Neuronal stem cell (in vitro differentiated cells): ENCODE data around the gene ALG14.
"Not testable (repeated sequence)": the region's sequence is repeated elsewhere in the genome, so short reads cannot be mapped to it uniquely, and the experiment has no call there.

Source experiments
- DNase-seq: peaks from one replicate; pipeline ENCODE4 v3.0.0-alpha.2; 2013; ENCODE audit warnings: low spot score
- H2AFZ ChIP-seq: one replicate; pipeline ENCODE4 v1.6.1; 2013; ENCODE audit warnings: mild to moderate bottlenecking, low read length, inconsistent platforms
- H2AK5ac ChIP-seq: 2 replicates; pipeline ENCODE4 v1.6.1; 2013; ENCODE audit warnings: low read depth, mild to moderate bottlenecking, inconsistent platforms, low read length, moderate library complexity, mixed read lengths
- H2BK120ac ChIP-seq: 2 replicates; pipeline ENCODE4 v1.6.1; 2013; ENCODE audit warnings: low read depth, mild to moderate bottlenecking, inconsistent platforms, low read length, moderate library complexity, mixed read lengths
- H2BK12ac ChIP-seq: one replicate; pipeline ENCODE4 v1.6.1; 2013; ENCODE audit warnings: low read length, inconsistent platforms
- H2BK15ac ChIP-seq: 2 replicates; pipeline ENCODE4 v1.6.1; 2013; ENCODE audit warnings: mild to moderate bottlenecking, low read length, inconsistent platforms, mixed read lengths
- H2BK5ac ChIP-seq: one replicate; pipeline ENCODE4 v1.6.1; 2013; ENCODE audit warnings: inconsistent platforms, mild to moderate bottlenecking, low read length, moderate library complexity
- H3K14ac ChIP-seq: one replicate; pipeline ENCODE4 v1.6.1; 2013; ENCODE audit warnings: low read length, inconsistent platforms
- H3K18ac ChIP-seq: 2 replicates; pipeline ENCODE4 v1.6.1; 2013; ENCODE audit warnings: low read length, inconsistent platforms
- H3K23ac ChIP-seq: 2 replicates; pipeline ENCODE4 v1.6.1; 2013; ENCODE audit warnings: low read depth, mild to moderate bottlenecking, mixed read lengths, low read length, inconsistent platforms; ENCODE audit not compliant: poor library complexity
- H3K27ac ChIP-seq: replicated peaks from 3 replicates; pipeline ENCODE4 v1.5.1; 2013; ENCODE audit warnings: low read length, inconsistent platforms
- H3K27me3 ChIP-seq, 3 experiments: 2 replicates each; pipeline ENCODE4 v1.6.1; 2013; ENCODE audit warnings: low read length in 3 of 3, mild to moderate bottlenecking in 2 of 3, inconsistent platforms in 1 of 3, low read depth in 1 of 3, mixed read lengths in 1 of 3, moderate library complexity in 1 of 3; ENCODE audit not compliant: control insufficient read depth in 3 of 3, insufficient read depth in 3 of 3
- H3K36me3 ChIP-seq, 2 donors: replicated peaks in 1 of 2; 2 replicates each; pipeline ENCODE4 v1.6.1; 2013; ENCODE audit warnings: low read length in 2 of 2; ENCODE audit not compliant: control insufficient read depth in 2 of 2, insufficient read depth in 2 of 2
- H3K4ac ChIP-seq: 2 replicates; pipeline ENCODE4 v1.6.1; 2013; ENCODE audit warnings: inconsistent platforms, mild to moderate bottlenecking, low read length, moderate library complexity
- H3K4me1 ChIP-seq, 2 donors: 1 replicate in 1 of 2; 2 replicates in 1 of 2; pipeline ENCODE4 v1.6.1; 2013; ENCODE audit warnings: low read length in 2 of 2, low read depth in 1 of 2; ENCODE audit not compliant: control insufficient read depth in 2 of 2, insufficient read depth in 1 of 2
- H3K4me2 ChIP-seq: one replicate; pipeline ENCODE4 v1.6.1; 2013; ENCODE audit warnings: mild to moderate bottlenecking, low read length, inconsistent platforms; ENCODE audit not compliant: insufficient read depth, poor library complexity, severe bottlenecking
- H3K4me3 ChIP-seq, 2 donors: 2 replicates each; pipeline ENCODE4 v1.5.1; 2013; ENCODE audit warnings: low read length in 2 of 2, mild to moderate bottlenecking in 2 of 2, inconsistent platforms in 1 of 2, moderate library complexity in 1 of 2
- H3K79me1 ChIP-seq: one replicate; pipeline ENCODE4 v1.6.1; 2013; ENCODE audit warnings: low read depth, mild to moderate bottlenecking, inconsistent platforms, low read length, moderate library complexity
- H3K9ac ChIP-seq: one replicate; pipeline ENCODE4 v1.6.1; 2013; ENCODE audit warnings: mild to moderate bottlenecking, low read depth, low read length, inconsistent platforms; ENCODE audit not compliant: poor library complexity
- H3K9me3 ChIP-seq, 2 donors: replicated peaks in 1 of 2; 2 replicates each; pipeline versions ENCODE3 to v1.6.1; 2013; ENCODE audit warnings: low read length in 2 of 2, mild to moderate bottlenecking in 2 of 2, inconsistent platforms in 1 of 2, low read depth in 1 of 2, mixed read lengths in 1 of 2, moderate library complexity in 1 of 2; ENCODE audit not compliant: control insufficient read depth in 2 of 2, insufficient read depth in 1 of 2
- H4K8ac ChIP-seq: one replicate; pipeline ENCODE4 v1.6.1; 2013; ENCODE audit warnings: low read depth, mild to moderate bottlenecking, inconsistent platforms, low read length, moderate library complexity
- H4K91ac ChIP-seq: one replicate; pipeline ENCODE4 v1.6.1; 2013; ENCODE audit warnings: low read length, low read depth, mild to moderate bottlenecking, inconsistent platforms; ENCODE audit not compliant: poor library complexity
- WGBS, 2 donors: extraction: QIAGEN DNeasy Blood & Tissue Kit; methylation state at CpG; one replicate each; pipeline ENCODE4 v1.1.7; 2013; ENCODE audit warnings: missing lambda C conversion rate in 2 of 2, mixed read lengths in 1 of 2; ENCODE audit not compliant: insufficient read length in 2 of 2, insufficient replicate concordance in 1 of 2; ENCODE audit errors: extremely low coverage in 2 of 2; 5-methylcytosine and 5-hydroxymethylcytosine counted together

Gene ALG14

GRCh38 chr1:95057351-95057750 is 15.4 kb downstream of the ALG14 start:
- Histone ChIP-seq H4K8ac (no peak overlapping the region), H2BK5ac (no peak overlapping the region), H4K91ac (no peak overlapping the region), H3K27ac (no peak overlapping the region), H2AFZ (no peak overlapping the region), H2BK15ac (no peak overlapping the region), H3K18ac (no peak overlapping the region), H3K27me3 (no peaks in the 10 kb centered on the region), H3K14ac (no peak overlapping the region), H2BK120ac (no peak overlapping the region), H3K4me1 (no peaks in the 10 kb centered on the region), H2BK12ac (no peak overlapping the region), H3K36me3 (no peaks in the 10 kb centered on the region), H3K4me2 (no peak overlapping the region), H3K9me3 (no peaks in the 10 kb centered on the region), H3K9ac (no peak overlapping the region), H2AK5ac (no peak overlapping the region), H3K4me3 (no peak overlapping the region), H3K4ac (no peak overlapping the region), H3K79me1 (no peaks in the 10 kb centered on the region), H3K23ac (no peak overlapping the region)
- no peak for DNase-seq
- no CpG with 5 or more reads among the region's 6 CpGs for WGBS, 2 donors

GRCh38 chr1:95049935-95050334 is 22.8 kb downstream of the ALG14 start:
- no peaks in the 10 kb centered on the region for H3K36me3 ChIP-seq
- H3K4ac ChIP-seq, result no peak overlapping the region

GRCh38 chr1:95048317-95048716 is 24.4 kb downstream of the ALG14 start:
- no peak overlapping the region for H2BK12ac ChIP-seq
- H3K23ac ChIP-seq, result no peak overlapping the region
- no peak overlapping the region for H2AK5ac ChIP-seq
- no peaks in the 10 kb centered on the region for H3K36me3 ChIP-seq
- H2BK15ac ChIP-seq, result no peak overlapping the region
- no peak overlapping the region for H4K91ac ChIP-seq
- no peak for DNase-seq
- H3K4me1 ChIP-seq, result peaks cover 0 to 3% of the 10 kb centered on the region in 2 donors
- H2AFZ ChIP-seq, result no peak overlapping the region
- no peak overlapping the region for H3K27ac ChIP-seq
- no peak overlapping the region for H2BK5ac ChIP-seq
- no peak overlapping the region for H3K4me2 ChIP-seq
- no peak overlapping the region for H2BK120ac ChIP-seq
- H3K14ac ChIP-seq, result no peak overlapping the region
- no peak overlapping the region for H4K8ac ChIP-seq
- WGBS, 2 donors, result no CpG with 5 or more reads among the region's 3 CpGs
- H3K4me3 ChIP-seq, result no peak overlapping the region
- H3K4ac ChIP-seq, result no peak overlapping the region
- H3K79me1 ChIP-seq, result no peaks in the 10 kb centered on the region
- no peak overlapping the region for H3K18ac ChIP-seq
- peaks cover 0 to 1% of the 10 kb centered on the region in 2 donors for H3K9me3 ChIP-seq
- no peak overlapping the region for H3K9ac ChIP-seq
- H3K27me3 ChIP-seq, result no peaks in the 10 kb centered on the region

More at GRCh38 chr1:95049935-95050334, 22.8 kb downstream of the ALG14 start:
- Histone ChIP-seq H3K9me3 (peaks cover 0 to 1% of the 10 kb centered on the region in 2 donors), H2BK15ac (no peak overlapping the region), H2BK5ac (no peak overlapping the region), H3K23ac (no peak overlapping the region), H3K9ac (no peak overlapping the region), H4K91ac (no peak overlapping the region), H3K14ac (no peak overlapping the region), H2AK5ac (no peak overlapping the region), H3K27me3 (no peaks in the 10 kb centered on the region), H3K4me3 (no peak overlapping the region), H3K4me2 (no peak overlapping the region), H3K27ac (no peak overlapping the region), H2BK120ac (no peak overlapping the region), H2BK12ac (no peak overlapping the region), H2AFZ (no peak overlapping the region), H3K79me1 (no peaks in the 10 kb centered on the region), H3K4me1 (peaks cover 0 to 3% of the 10 kb centered on the region in 2 donors), H3K18ac (no peak overlapping the region), H4K8ac (no peak overlapping the region)
- WGBS, 2 donors, result no CpG with 5 or more reads among the region's 5 CpGs
- no peak for DNase-seq

- not testable (repeated sequence) for H3K9ac ChIP-seq, H3K27ac ChIP-seq, H3K4me1 ChIP-seq, H2AK5ac ChIP-seq, H2AFZ ChIP-seq, H3K18ac ChIP-seq, H3K23ac ChIP-seq, H3K4me2 ChIP-seq, H2BK12ac ChIP-seq, H3K36me3 ChIP-seq, H3K9me3 ChIP-seq, H4K8ac ChIP-seq, DNase-seq, H4K91ac ChIP-seq, H3K27me3 ChIP-seq, H2BK15ac ChIP-seq, H3K4ac ChIP-seq, H2BK5ac ChIP-seq, H2BK120ac ChIP-seq, H3K79me1 ChIP-seq, H3K4me3 ChIP-seq, H3K14ac ChIP-seq
- no CpG with 5 or more reads among the region's 3 CpGs for WGBS, 2 donors
Observed at GRCh38 chr1:95047624-95048023, 25.1 kb downstream of the ALG14 start.
